Measurements from ENCODE around the gene TBC1D4.

TBC1D4 gene

GRCh38 chr13:75407998-75408397, 74.0 kb downstream of the TBC1D4 start:
- Mint-ChIP-seq H3K27me3 (peaks cover 0 to 4% of the 10 kb centered on the region in 2 donors), H3K36me3 (no peaks in the 10 kb centered on the region), H3K4me3 (no peak overlapping the region), H3K4me1 (no peaks in the 10 kb centered on the region), H3K27ac (no peak overlapping the region), H3K9me3 (peaks cover 0 to 2% of the 10 kb centered on the region in 2 donors)
- no peak for ATAC-seq (replicated peaks)
- DNase-seq, result no peak

GRCh38 chr13:75407473-75407872, 74.5 kb downstream of the TBC1D4 start:
- H3K27ac Mint-ChIP-seq, result no peak overlapping the region
- H3K27me3 Mint-ChIP-seq, result peaks cover 0 to 4% of the 10 kb centered on the region in 2 donors
- DNase-seq (no peak), ATAC-seq (replicated peaks) (no peak)
- H3K4me3 Mint-ChIP-seq, result no peak overlapping the region
- H3K4me1 Mint-ChIP-seq, result no peaks in the 10 kb centered on the region
- no peaks in the 10 kb centered on the region for H3K9me3 Mint-ChIP-seq
- no peaks in the 10 kb centered on the region for H3K36me3 Mint-ChIP-seq

GRCh38 chr13:75405976-75406703, 75.8 kb downstream of the TBC1D4 start:
- ATAC-seq (replicated peaks), result no peak
- no peak for DNase-seq
- H3K4me1 Mint-ChIP-seq, result peaks cover 0 to under 1% of the 10 kb centered on the region in 2 donors
- no peaks in the 10 kb centered on the region for H3K9me3 Mint-ChIP-seq
- peaks cover 0 to 4% of the 10 kb centered on the region in 2 donors for H3K27me3 Mint-ChIP-seq
- H3K27ac Mint-ChIP-seq, result no peak overlapping the region
- H3K36me3 Mint-ChIP-seq, result no peaks in the 10 kb centered on the region
- no peak overlapping the region for H3K4me3 Mint-ChIP-seq

DNA sequence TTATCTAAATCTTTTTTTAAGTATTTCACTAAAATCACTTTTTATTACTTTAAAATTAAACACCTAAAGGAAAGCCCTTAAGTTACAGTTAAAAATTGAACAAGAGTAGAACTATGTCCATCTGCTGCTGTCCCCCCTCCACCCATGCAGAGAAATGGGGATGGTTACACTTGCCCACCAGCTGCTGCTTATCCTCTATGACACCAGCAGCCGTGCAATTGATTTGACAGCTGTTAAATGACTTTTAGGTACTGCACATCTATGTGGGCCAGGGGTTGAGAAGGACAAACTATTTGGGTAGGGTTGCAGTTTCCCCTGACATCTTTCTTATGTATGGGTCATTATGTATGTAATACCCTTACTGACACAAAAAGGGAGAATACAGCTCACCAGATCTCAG, 77.2 kb downstream of the TBC1D4 start:
- DNase-seq, result no peak
- no peaks in the 10 kb centered on the region for H3K9me3 Mint-ChIP-seq
- H3K36me3 Mint-ChIP-seq, result no peaks in the 10 kb centered on the region
- no peak overlapping the region for H3K4me3 Mint-ChIP-seq
- no peak for ATAC-seq (replicated peaks)
- peaks cover 0 to 4% of the 10 kb centered on the region in 2 donors for H3K27me3 Mint-ChIP-seq
- no peak overlapping the region for H3K27ac Mint-ChIP-seq
- peaks cover 0 to 4% of the 10 kb centered on the region in 2 donors for H3K4me1 Mint-ChIP-seq

DNA sequence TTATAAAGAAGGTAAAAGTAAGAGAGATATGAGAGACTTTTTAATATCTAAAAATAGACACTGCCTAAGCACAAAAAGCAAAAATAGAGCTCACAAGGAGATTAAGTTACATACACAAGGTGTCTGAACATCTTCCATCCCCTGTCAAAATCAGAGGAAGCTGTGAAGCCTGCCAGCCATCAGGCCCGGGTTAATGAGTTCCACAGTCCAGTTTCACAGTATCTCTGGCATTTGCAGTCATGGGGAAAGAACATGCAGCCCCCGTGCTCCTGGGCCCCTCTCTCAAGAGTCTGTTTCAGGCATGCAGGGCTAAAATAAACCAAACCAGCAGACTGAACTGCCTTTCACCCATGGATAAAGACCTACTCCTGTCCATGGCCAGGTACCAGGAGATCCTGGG, 79.2 kb downstream of the TBC1D4 start:
- H3K36me3 Mint-ChIP-seq, result no peaks in the 10 kb centered on the region

DNA sequence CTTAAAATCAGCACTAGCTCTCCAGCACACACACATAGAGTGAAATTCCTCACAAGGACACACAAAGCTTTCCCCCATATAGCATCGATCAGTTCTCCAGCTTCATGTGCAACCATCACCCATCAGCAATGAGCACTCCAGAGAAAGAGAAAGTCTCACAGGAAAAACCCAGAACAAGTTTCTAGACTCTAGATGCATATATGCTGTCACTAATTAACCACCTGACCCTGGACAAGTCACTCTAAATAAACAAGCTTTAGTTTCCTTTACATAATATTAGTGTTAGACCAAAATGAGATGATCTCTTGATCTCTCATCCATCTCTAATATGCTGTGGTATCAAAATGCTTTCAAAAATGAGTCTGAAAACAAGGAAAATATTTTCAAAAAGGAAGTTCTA, 81.2 kb downstream of the TBC1D4 start:
- Mint-ChIP-seq H3K4me3 (no peak overlapping the region), H3K9me3 (peaks cover 3 to 7% of the 10 kb centered on the region in 2 donors), H3K27me3 (no peaks in the 10 kb centered on the region), H3K27ac (no peak overlapping the region), H3K36me3 (no peaks in the 10 kb centered on the region), H3K4me1 (peaks cover 0 to 4% of the 10 kb centered on the region in 2 donors)
- DNase-seq (no peak), ATAC-seq (replicated peaks) (no peak)

More for the DNA sequence above, 79.2 kb downstream of the TBC1D4 start:
- Mint-ChIP-seq H3K27ac (no peak overlapping the region), H3K27me3 (no peaks in the 10 kb centered on the region), H3K4me1 (peaks cover 0 to 4% of the 10 kb centered on the region in 2 donors), H3K9me3 (no peaks in the 10 kb centered on the region), H3K4me3 (no peak overlapping the region)
- no peak for ATAC-seq (replicated peaks)
- DNase-seq, result no peak

DNA sequence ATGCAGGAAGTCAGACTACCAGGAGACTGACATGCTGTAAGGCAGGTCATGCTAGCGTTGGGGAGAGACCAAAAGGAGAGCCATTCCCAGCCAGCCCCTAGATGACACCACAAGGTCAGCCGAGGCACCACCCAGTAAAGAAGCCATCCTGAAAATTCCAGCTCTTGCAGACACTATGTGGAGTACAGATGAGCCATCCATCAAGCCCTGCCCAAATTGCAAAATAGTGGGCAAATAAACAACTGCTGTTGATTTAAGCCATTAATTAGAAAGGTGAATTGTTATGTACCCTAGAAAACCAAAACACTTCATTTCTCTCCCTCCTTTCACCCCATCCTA, 82.1 kb downstream of the TBC1D4 start:
- Mint-ChIP-seq H3K27me3 (no peaks in the 10 kb centered on the region), H3K4me1 (peaks cover 0 to 4% of the 10 kb centered on the region in 2 donors), H3K27ac (no peak overlapping the region), H3K9me3 (peaks cover 3 to 7% of the 10 kb centered on the region in 2 donors), H3K4me3 (no peak overlapping the region), H3K36me3 (no peaks in the 10 kb centered on the region)
- ATAC-seq (replicated peaks), result no peak
- DNase-seq, result no peak

DNA sequence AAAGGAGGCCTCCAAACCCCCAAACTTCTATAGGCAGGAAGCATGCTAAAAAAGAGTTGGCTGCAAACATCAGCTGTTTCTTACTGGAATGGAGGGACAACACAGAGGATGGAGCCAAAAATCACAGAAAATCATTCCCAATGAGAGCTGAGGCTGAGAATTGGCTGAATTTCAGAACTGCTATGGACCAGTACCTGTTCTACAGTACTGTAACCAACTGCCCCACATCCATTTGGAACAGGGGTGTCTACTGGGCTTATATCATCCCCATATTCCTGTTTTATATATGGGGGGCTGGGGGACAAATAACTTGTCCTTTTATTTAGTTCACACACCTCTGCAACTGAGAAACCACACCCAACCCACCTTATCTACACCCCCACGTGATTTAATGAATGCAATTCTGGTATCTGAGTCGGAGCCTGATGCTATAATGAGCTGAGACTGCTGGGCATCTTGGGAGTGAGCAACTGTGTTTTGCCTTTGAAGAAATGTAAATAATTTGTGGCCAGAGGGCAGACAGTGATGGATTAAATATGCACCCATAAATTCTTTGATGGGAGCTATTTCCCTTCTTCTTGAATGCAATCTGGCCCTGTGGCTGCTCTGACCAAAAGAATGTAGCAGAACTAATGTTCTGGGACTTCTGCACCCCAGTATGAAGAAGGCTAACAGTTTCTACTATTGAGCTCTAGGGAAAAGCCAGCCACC, 82.6 kb downstream of the TBC1D4 start:
- Mint-ChIP-seq H3K4me3 (no peak overlapping the region), H3K9me3 (peaks cover 3 to 7% of the 10 kb centered on the region in 2 donors), H3K4me1 (peaks cover 0 to 4% of the 10 kb centered on the region in 2 donors), H3K27me3 (no peaks in the 10 kb centered on the region), H3K36me3 (no peaks in the 10 kb centered on the region), H3K27ac (no peak overlapping the region)
- ATAC-seq (replicated peaks), result no peak
- DNase-seq, result no peak

GRCh38 chr13:75398072-75398471, 83.9 kb downstream of the TBC1D4 start:
- H3K9me3 Mint-ChIP-seq, result peaks cover 3 to 7% of the 10 kb centered on the region in 2 donors
- H3K36me3 Mint-ChIP-seq, result no peaks in the 10 kb centered on the region

GRCh38 chr13:75395901-75396300, 86.1 kb downstream of the TBC1D4 start:
- Mint-ChIP-seq H3K27me3 (no peaks in the 10 kb centered on the region), H3K4me1 (peaks cover 0 to 2% of the 10 kb centered on the region in 2 donors)
- no peak for DNase-seq

More at GRCh38 chr13:75398072-75398471, 83.9 kb downstream of the TBC1D4 start:
- H3K27ac Mint-ChIP-seq, result no peak overlapping the region
- H3K4me3 Mint-ChIP-seq, result no peak overlapping the region
- peaks cover 0 to 4% of the 10 kb centered on the region in 2 donors for H3K4me1 Mint-ChIP-seq
- no peak for ATAC-seq (replicated peaks)
- no peak for DNase-seq
- H3K27me3 Mint-ChIP-seq, result no peaks in the 10 kb centered on the region

GRCh38 chr13:75395066-75395465, 86.9 kb downstream of the TBC1D4 start:
- ATAC-seq (replicated peaks) (peak in 1 of 2 donors; percentile 39), DNase-seq (no peak)
- H3K36me3 Mint-ChIP-seq, result no peaks in the 10 kb centered on the region

More at GRCh38 chr13:75395901-75396300, 86.1 kb downstream of the TBC1D4 start:
- Mint-ChIP-seq H3K27ac (no peak overlapping the region), H3K4me3 (no peak overlapping the region), H3K36me3 (no peaks in the 10 kb centered on the region), H3K9me3 (peaks cover 3 to 7% of the 10 kb centered on the region in 2 donors)
- no peak for ATAC-seq (replicated peaks)

GRCh38 chr13:75393839-75394520, 88.0 kb downstream of the TBC1D4 start:
- no peak for ATAC-seq (replicated peaks)
- Mint-ChIP-seq H3K27ac (no peak overlapping the region), H3K36me3 (no peaks in the 10 kb centered on the region), H3K4me3 (no peak overlapping the region), H3K4me1 (no peaks in the 10 kb centered on the region), H3K9me3 (peaks cover 3 to 7% of the 10 kb centered on the region in 2 donors), H3K27me3 (no peaks in the 10 kb centered on the region)
- no peak for DNase-seq

More at GRCh38 chr13:75395066-75395465, 86.9 kb downstream of the TBC1D4 start:
- no peak overlapping the region for H3K4me3 Mint-ChIP-seq
- H3K9me3 Mint-ChIP-seq, result peaks cover 3 to 7% of the 10 kb centered on the region in 2 donors
- no peaks in the 10 kb centered on the region for H3K27me3 Mint-ChIP-seq
- H3K27ac Mint-ChIP-seq, result no peak overlapping the region
- no peaks in the 10 kb centered on the region for H3K4me1 Mint-ChIP-seq

DNA sequence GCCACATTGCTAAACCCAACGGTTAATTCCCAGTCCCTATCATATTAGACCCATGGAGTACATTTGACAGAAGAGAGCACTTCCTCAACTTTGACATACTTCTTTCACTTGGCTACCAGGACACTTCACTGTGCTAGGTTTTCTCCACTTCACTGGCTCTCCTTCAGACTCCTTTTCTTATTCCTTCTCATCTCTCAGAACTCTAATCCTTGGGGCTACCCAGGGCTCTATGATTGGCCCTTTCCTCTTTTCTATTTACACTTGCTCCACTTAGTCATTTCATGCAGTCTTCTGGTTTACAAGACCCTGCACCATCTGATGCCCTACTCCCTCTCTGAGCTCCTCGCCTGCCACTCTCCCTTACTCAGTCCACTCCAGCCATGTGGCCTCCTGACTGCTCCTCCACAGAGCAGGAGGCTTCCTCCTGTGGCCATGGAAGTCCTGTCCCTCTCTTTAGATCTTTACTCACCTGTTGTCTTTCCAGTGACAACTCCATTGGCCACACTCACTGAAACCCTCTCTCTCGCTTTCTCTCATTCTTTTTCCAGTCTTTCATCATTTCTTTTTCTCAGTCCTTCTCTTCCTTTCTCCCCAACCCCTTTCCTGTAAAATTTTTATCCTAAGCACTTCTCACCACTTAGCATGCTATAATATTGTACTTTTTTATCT, 90.4 kb downstream of the TBC1D4 start:
- Mint-ChIP-seq H3K4me1 (no peaks in the 10 kb centered on the region), H3K36me3 (no peaks in the 10 kb centered on the region), H3K9me3 (no peaks in the 10 kb centered on the region), H3K27ac (no peak overlapping the region), H3K27me3 (no peaks in the 10 kb centered on the region), H3K4me3 (no peak overlapping the region)
- ATAC-seq (replicated peaks), result peak in 1 of 2 donors; percentile 12
- no peak for DNase-seq

DNA sequence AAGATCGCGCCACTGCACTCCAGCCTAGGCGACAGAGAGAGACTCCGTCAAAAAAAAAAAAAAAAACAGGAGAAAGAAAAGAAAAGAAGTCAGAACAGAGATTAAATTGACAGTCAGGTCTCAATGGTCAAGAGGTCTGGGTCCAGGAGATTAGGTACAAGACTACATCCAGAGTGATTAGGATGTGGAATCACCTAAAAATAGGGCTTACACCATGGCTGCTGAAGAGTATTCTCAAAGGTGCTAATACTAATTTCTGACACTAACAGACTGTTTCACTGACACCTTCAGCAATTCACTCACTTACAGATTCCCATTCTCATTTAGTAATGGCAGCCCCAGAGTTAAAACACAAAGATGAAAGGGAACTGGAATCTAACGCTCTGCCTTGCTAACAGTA, 91.7 kb downstream of the TBC1D4 start:
- Mint-ChIP-seq H3K27me3 (no peaks in the 10 kb centered on the region), H3K36me3 (no peaks in the 10 kb centered on the region), H3K4me3 (no peak overlapping the region), H3K9me3 (no peaks in the 10 kb centered on the region), H3K4me1 (no peaks in the 10 kb centered on the region), H3K27ac (no peak overlapping the region)
- no peak for ATAC-seq (replicated peaks)
- DNase-seq, result no peak

Data from stimulated activated naive B cell treated with anti-CD40 and anti-IgM and Interleukin-4, amounts not matched to agents 10 μg/mL and 1 μg/mL and 100 μg/mL, for 72 hours (primary cell).